CD4-positive, alpha-beta memory T cell (primary cell): Measurements from ENCODE around the gene ZNF267. TPM values are rescaled to one million over a fixed set of nuclear protein-coding genes. Genes with fewer than 3 reads are reported as not detected.
A peak's percentile ranks its signal among the peaks of the same experiment; 100 is the strongest.
"Not testable (repeated sequence)": the region's sequence is repeated elsewhere in the genome, so short reads cannot be mapped to it uniquely, and the experiment has no call there.

ENCODE experiments used
- CTCF ChIA-PET: fragments of 350-600 bp; sonication (Branson Sonifier 250); formaldehyde crosslinking; loops from one replicate; lab custom pipeline; 2021; ENCODE audit warnings: inconsistent platforms; ENCODE audit not compliant: partially characterized antibody; lab: Charles Lee
- POLR2A ChIA-PET: fragments of 350-600 bp; sonication (Branson Sonifier 250); formaldehyde crosslinking; loops from one replicate; lab custom pipeline; 2021; ENCODE audit not compliant: partially characterized antibody; lab: Charles Lee
- DNase-seq, 5 donors: peaks; one replicate each; pipeline versions ENCODE4 v3.0.0 to v3.0.0-alpha.2; 2020 to 2022; ENCODE audit warnings: mixed read lengths in 1 of 5
- H3K27ac ChIP-seq: one replicate; pipeline ENCODE4 v1.7.0; 2013; ENCODE audit warnings: low read depth, low read length
- H3K27me3 ChIP-seq: 2 replicates; pipeline ENCODE4 v1.7.0; 2013; ENCODE audit warnings: mild to moderate bottlenecking, low read length, moderate library complexity; ENCODE audit not compliant: insufficient read depth
- H3K36me3 ChIP-seq: 2 replicates; pipeline ENCODE4 v1.7.0; 2013; ENCODE audit warnings: mild to moderate bottlenecking, low read length, moderate library complexity; ENCODE audit not compliant: insufficient read depth
- H3K4me1 ChIP-seq: 2 replicates; pipeline ENCODE4 v1.7.0; 2013; ENCODE audit warnings: mild to moderate bottlenecking, low read length, moderate library complexity; ENCODE audit not compliant: insufficient read depth
- H3K4me3 ChIP-seq, 2 donors: one replicate each; pipeline ENCODE4 v1.7.0; 2013; ENCODE audit warnings: low read length in 2 of 2, mild to moderate bottlenecking in 1 of 2
- H3K9me3 ChIP-seq, 2 donors: one replicate each; pipeline ENCODE4 v1.7.0; 2013; ENCODE audit warnings: low read length in 2 of 2, control low read depth in 1 of 2; ENCODE audit not compliant: control insufficient read depth in 1 of 2
- H3K27ac Mint-ChIP-seq, 7 donors: one replicate each; pipeline ENCODE4 v1.8.0; 2020 to 2021; ENCODE audit warnings: mixed read lengths in 7 of 7, mild to moderate bottlenecking in 6 of 7, inconsistent platforms in 3 of 7, moderate library complexity in 3 of 7
- H3K27me3 Mint-ChIP-seq, 2 donors: one replicate each; pipeline ENCODE4 v1.8.0; 2020 to 2021; ENCODE audit warnings: mixed read lengths in 2 of 2
- H3K36me3 Mint-ChIP-seq, 2 donors: one replicate each; pipeline ENCODE4 v1.8.0; 2020 to 2021; ENCODE audit warnings: mixed read lengths in 2 of 2, inconsistent platforms in 1 of 2, mild to moderate bottlenecking in 1 of 2
- H3K4me1 Mint-ChIP-seq, 4 donors: one replicate each; pipeline ENCODE4 v1.8.0; 2020 to 2021; ENCODE audit warnings: mixed read lengths in 4 of 4, mild to moderate bottlenecking in 1 of 4
- H3K4me3 Mint-ChIP-seq, 8 donors: one replicate each; pipeline ENCODE4 v1.8.0; 2020 to 2021; ENCODE audit warnings: mixed read lengths in 8 of 8, mild to moderate bottlenecking in 7 of 8, moderate library complexity in 6 of 8, inconsistent platforms in 3 of 8
- H3K9me3 Mint-ChIP-seq, 8 donors: one replicate each; pipeline ENCODE4 v1.8.0; 2020 to 2021; ENCODE audit warnings: mixed read lengths in 8 of 8, mild to moderate bottlenecking in 5 of 8, inconsistent platforms in 3 of 8, moderate library complexity in 1 of 8
- intact Hi-C: fragments of 100-400 bp; cut with micrococcal nuclease; formaldehyde crosslinking; loops from one replicate; pipeline ENCODE4 v1.15.1; 2023
- polyA plus RNA-seq, 2 donors: library from polyadenylated mRNA; unstranded; fragments of 300-500 nt; fragmentation: Illumina TruSeq; gene quantifications; one replicate each; pipeline ENCODE4 v1.2.3, GENCODE V29; 2021
- total RNA-seq, 2 experiments: library from RNA; stranded (reverse); gene quantifications; one replicate each; pipeline ENCODE4 v1.2.3, GENCODE V29; 2021

The ZNF267 gene
- 10 to 100 TPM; 47.4 to 51.9 TPM for total RNA-seq
- 10 to 100 TPM; 12.4 to 17.3 TPM for polyA plus RNA-seq

DNA sequence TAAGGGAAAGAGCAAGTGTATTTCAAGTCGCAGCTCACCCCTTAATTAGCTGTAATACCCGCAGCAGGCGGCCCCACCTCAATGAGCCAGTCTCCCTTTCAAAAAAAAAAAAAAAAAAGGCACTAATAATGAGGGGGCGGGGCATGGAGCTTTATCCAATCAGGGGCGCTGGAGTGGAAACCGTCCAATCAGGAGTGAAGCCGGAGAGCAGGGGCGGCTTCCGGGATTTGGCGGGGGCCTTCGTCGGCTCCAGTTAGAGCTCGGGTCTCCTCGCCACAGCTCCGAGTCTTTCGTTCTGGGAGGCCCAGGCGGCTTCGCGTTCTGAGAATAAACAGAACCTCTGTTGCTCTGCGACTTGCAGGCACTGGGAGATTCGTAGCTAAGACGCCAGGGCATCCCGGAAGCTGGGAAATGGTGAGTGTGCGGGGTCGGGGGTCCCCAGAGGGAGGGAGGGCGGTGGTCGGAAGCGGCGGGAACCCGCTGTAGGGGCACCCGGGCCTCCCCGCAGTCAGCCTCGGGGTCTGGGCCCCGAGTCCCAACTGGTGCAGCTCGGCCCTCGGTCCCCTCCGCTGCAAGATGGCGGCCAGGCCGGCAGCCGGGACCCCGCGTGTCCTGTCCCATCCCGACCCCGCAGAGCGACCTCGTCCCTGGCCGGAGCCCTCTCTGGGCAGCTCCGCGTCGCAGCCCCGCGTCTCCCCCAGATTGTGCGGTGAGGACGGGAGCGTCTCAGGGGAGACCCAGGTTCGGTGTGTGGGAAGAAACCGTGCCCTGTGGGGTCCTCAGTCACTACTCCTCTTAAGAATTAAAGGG, at the start of gene ZNF267:
Gene ZNF267, plus strand, starts transcription at position 252 of the 810 bp plus-strand sequence. Its CDS starts 160 bp downstream, at position 412.
- intact Hi-C loops, result no loop called here
- peaks cover 11 to 37% of the 10 kb centered on the region in 2 donors for H3K36me3 Mint-ChIP-seq
- peak within 1 kb of the TSS; percentile 94 to 98 (median 96) for H3K4me3 Mint-ChIP-seq
- Histone ChIP-seq H3K9me3 (no peaks in the 10 kb centered on the region), H3K27ac (peak within 1 kb of the TSS; percentile 97), H3K27me3 (no peaks in the 10 kb centered on the region), H3K36me3 (no peaks in the 10 kb centered on the region), H3K4me3 (peak within 1 kb of the TSS; percentile 79 to 82), H3K4me1 (peaks cover 85% of the 10 kb centered on the region)
- peak; percentile 93 to 96 (median 94) for DNase-seq
- H3K27ac Mint-ChIP-seq, result peak within 1 kb of the TSS; percentile 87 to 99 (median 98)
- peaks cover 60 to 89% (median 70%) of the 10 kb centered on the region in 4 donors for H3K4me1 Mint-ChIP-seq
- ChIA-PET POLR2A (interaction anchor here (0.7 to 2.8 kb wide), 14 partner anchors 9 to 800 kb away, joined by 3 to 20 read pairs (median 6); partner anchors contain the start of genes ARMC5, FUS, KAT8 and RUSF1), CTCF (interaction anchor here (0.6 to 3.6 kb wide), 10 partner anchors 8 to 418 kb away, joined by 3 to 18 read pairs (median 4); partner anchors contain the start of gene ARMC5)
- H3K27me3 Mint-ChIP-seq, result no peaks in the 10 kb centered on the region
- H3K9me3 Mint-ChIP-seq, result no peaks in the 10 kb centered on the region

DNA sequence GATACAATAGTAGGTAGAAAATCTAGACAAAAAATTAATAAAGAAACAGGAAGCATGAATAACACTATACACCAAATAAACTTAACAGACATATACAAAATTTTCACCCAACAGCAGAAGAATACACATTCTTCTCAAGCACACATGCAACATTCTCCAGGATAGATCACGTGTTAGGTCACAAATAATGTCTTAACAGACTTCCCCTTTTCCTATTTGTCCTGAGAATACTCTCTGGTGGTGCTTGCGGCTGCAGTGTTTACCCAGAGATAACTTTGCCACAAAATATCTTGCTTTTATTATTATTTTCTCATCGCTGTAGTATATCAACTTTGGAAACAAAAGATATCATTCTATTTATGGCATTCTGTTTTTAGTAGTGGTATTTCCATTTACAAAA, 40.6 kb upstream of the ZNF267 start:
- DNase-seq, result no peak
- Mint-ChIP-seq H3K4me3 (no peak overlapping the region), H3K27ac (peak overlapping the region in 1 of 7 donors; percentile 41), H3K27me3 (peaks cover 1 to 3% of the 10 kb centered on the region in 2 donors), H3K9me3 (peaks cover 0 to 43% (median 21%) of the 10 kb centered on the region in 8 donors), H3K36me3 (peaks cover 0 to 1% of the 10 kb centered on the region in 2 donors), H3K4me1 (no peaks in the 10 kb centered on the region)
- Histone ChIP-seq H3K4me3 (no peak overlapping the region), H3K27me3 (no peaks in the 10 kb centered on the region), H3K9me3 (no peaks in the 10 kb centered on the region), H3K36me3 (no peaks in the 10 kb centered on the region), H3K4me1 (no peaks in the 10 kb centered on the region), H3K27ac (no peak overlapping the region)
- CTCF ChIA-PET, result no interaction called here
- POLR2A ChIA-PET, result no interaction called here
- intact Hi-C loops, result no loop called here

- intact Hi-C loops, H3K27me3 ChIP-seq: not testable (repeated sequence)
Measured at GRCh38 chr16:31836396-31836795, 37.2 kb upstream of the ZNF267 start.

GRCh38 chr16:31842864-31843263, 30.7 kb upstream of the ZNF267 start:
- Histone ChIP-seq H3K4me3 (no peak overlapping the region), H3K4me1 (no peaks in the 10 kb centered on the region), H3K36me3 (no peaks in the 10 kb centered on the region), H3K27ac (no peak overlapping the region), H3K27me3 (no peaks in the 10 kb centered on the region), H3K9me3 (peaks cover 0 to 5% of the 10 kb centered on the region in 2 donors)
- Mint-ChIP-seq H3K4me3 (no peak overlapping the region), H3K27me3 (peaks cover 0 to 11% of the 10 kb centered on the region in 2 donors), H3K27ac (no peak overlapping the region), H3K36me3 (peaks cover 0 to 6% of the 10 kb centered on the region in 2 donors), H3K9me3 (peaks cover 2 to 67% (median 35%) of the 10 kb centered on the region in 8 donors), H3K4me1 (peaks cover 0 to 1% (median 0%) of the 10 kb centered on the region in 4 donors)
- no peak for DNase-seq
- ChIA-PET CTCF (no interaction called here), POLR2A (no interaction called here)
- intact Hi-C loops, result no loop called here

More at GRCh38 chr16:31836396-31836795, 37.2 kb upstream of the ZNF267 start:
- H3K27ac Mint-ChIP-seq, H3K36me3 Mint-ChIP-seq, DNase-seq, POLR2A ChIA-PET, H3K4me3 Mint-ChIP-seq, H3K4me1 Mint-ChIP-seq, H3K9me3 ChIP-seq, H3K27me3 Mint-ChIP-seq, H3K27ac ChIP-seq, H3K4me3 ChIP-seq, CTCF ChIA-PET, H3K36me3 ChIP-seq, H3K4me1 ChIP-seq: not testable (repeated sequence)
- peaks cover 2 to 48% (median 29%) of the 10 kb centered on the region in 8 donors for H3K9me3 Mint-ChIP-seq

DNA sequence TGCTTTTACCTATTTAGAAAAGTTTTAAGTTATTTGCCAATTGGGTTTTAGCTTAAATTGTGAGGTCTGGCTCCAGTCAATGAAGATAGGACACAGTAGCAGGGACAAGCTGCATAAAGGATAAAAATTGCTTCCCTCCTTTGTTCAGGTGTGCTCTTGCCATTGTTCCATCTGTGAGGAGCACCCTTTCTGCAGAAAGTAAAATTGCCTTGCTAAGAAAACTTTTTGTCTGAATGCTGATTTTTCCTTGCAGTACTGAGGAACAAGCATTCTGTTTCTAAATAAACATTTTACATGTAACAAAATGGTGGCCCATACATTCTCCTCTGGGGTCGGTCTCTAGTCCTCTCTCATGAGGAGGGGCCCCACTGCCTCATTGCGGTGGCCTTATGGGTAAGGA, 25.0 kb upstream of the ZNF267 start:
- intact Hi-C loops, DNase-seq, H3K27me3 ChIP-seq, H3K4me1 Mint-ChIP-seq, H3K27ac Mint-ChIP-seq, H3K4me3 Mint-ChIP-seq, H3K4me1 ChIP-seq, CTCF ChIA-PET, H3K4me3 ChIP-seq, H3K27ac ChIP-seq, H3K36me3 ChIP-seq, H3K27me3 Mint-ChIP-seq, POLR2A ChIA-PET: not testable (repeated sequence)
- peaks cover 0 to 57% (median 42%) of the 10 kb centered on the region in 8 donors for H3K9me3 Mint-ChIP-seq
- H3K36me3 Mint-ChIP-seq, result peaks cover 0 to 15% of the 10 kb centered on the region in 2 donors
- peaks cover 0 to 15% of the 10 kb centered on the region in 2 donors for H3K9me3 ChIP-seq

DNA sequence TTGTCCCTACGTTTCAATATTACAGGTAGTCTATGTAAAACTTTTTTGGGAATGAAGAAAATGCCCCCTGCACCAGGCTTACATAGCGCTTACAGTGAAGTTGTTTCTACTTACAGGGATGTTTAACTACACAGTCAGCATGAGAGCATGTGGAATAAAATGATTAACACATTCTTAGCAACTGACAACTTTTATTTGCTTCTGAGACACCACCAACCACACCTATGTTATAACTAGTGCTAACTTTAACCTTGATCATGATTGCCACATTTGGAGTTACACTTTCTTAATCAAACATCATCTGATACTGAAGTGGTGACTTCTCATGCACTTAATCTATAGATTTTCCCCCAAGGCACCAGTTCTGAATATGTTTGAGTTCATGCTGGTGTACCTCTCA, 20.3 kb upstream of the ZNF267 start:
- ChIA-PET POLR2A (no interaction called here), CTCF (no interaction called here)
- Histone ChIP-seq H3K27ac (no peak overlapping the region), H3K4me3 (no peak overlapping the region), H3K4me1 (no peaks in the 10 kb centered on the region), H3K36me3 (no peaks in the 10 kb centered on the region), H3K9me3 (peaks cover 0 to 8% of the 10 kb centered on the region in 2 donors), H3K27me3 (no peaks in the 10 kb centered on the region)
- Mint-ChIP-seq H3K9me3 (peaks cover 0 to 25% (median 20%) of the 10 kb centered on the region in 8 donors), H3K36me3 (peaks cover 0 to 9% of the 10 kb centered on the region in 2 donors), H3K27me3 (no peaks in the 10 kb centered on the region), H3K27ac (no peak overlapping the region), H3K4me1 (no peaks in the 10 kb centered on the region), H3K4me3 (no peak overlapping the region)
- intact Hi-C loops, result no loop called here
- no peak for DNase-seq

DNA sequence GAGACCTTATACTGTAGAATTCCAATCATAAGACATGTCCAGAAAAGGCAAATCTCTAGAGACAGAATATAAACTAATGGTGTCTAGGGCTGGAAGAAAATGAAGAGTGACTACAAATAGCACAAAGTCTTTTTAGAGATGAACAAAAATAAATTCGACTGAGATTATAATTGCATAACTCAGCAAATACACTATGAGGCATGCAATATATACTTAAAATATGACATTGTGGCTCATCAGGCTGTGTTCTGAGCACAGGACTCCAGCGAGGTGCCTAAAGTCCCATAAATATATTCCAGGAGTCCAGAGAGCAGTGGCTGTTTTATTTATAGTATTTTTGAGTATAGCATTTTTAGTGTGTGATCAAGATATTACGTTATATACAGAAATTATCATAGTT, 13.1 kb upstream of the ZNF267 start:
- Mint-ChIP-seq H3K36me3 (no peaks in the 10 kb centered on the region), H3K9me3 (no peaks in the 10 kb centered on the region), H3K27ac (peak overlapping the region in 2 of 7 donors; percentile 1 to 22), H3K4me1 (peaks cover 24 to 35% (median 30%) of the 10 kb centered on the region in 4 donors), H3K27me3 (no peaks in the 10 kb centered on the region), H3K4me3 (no peak overlapping the region)
- no peaks in the 10 kb centered on the region for H3K27me3 ChIP-seq
- H3K4me3 ChIP-seq, result no peak overlapping the region
- H3K4me1 ChIP-seq, result peaks cover 24% of the 10 kb centered on the region
- DNase-seq, result no peak
- H3K36me3 ChIP-seq, result no peaks in the 10 kb centered on the region
- ChIA-PET CTCF (interaction anchor here (0.7 to 6.1 kb wide), 4 partner anchors 8 to 405 kb away, joined by 4 to 78 read pairs (median 4); partner anchors contain the start of gene ZNF267), POLR2A (interaction anchor here (3.3 kb wide), 1 partner anchor 13 kb away, joined by 20 read pairs; the partner anchor contains the start of gene ZNF267)
- H3K9me3 ChIP-seq, result no peaks in the 10 kb centered on the region
- intact Hi-C loops, result loop anchor here (10.0 kb wide), 2 partner anchors 906 to 1016 kb away; partner anchors contain the start of gene SETD1A
- H3K27ac ChIP-seq, result no peak overlapping the region
